GM12878 (cell line): Measurements from ENCODE around the gene RAB44. TPM values are rescaled to one million over a fixed set of nuclear protein-coding genes. Genes with fewer than 3 reads are reported as not detected.

ENCODE experiments used
- FOXM1 ChIP-seq: IDR thresholded peaks from 2 replicates; pipeline ENCODE4 v1.6.1; 2012; ENCODE audit warnings: low read depth, mild to moderate bottlenecking, inconsistent platforms, low read length, moderate library complexity
- NFYA ChIP-seq: IDR thresholded peaks from 2 replicates; pipeline ENCODE4 v1.6.1; 2011; ENCODE audit warnings: low read depth, mild to moderate bottlenecking, low read length, improper control_type of control experiment, borderline replicate concordance
- NR2C1 ChIP-seq: fragments of 450-650 bp; IDR thresholded peaks from 2 replicates; pipeline ENCODE4 v1.6.1; 2017; ENCODE audit warnings: antibody characterized with exemption, mild to moderate bottlenecking, moderate library complexity
- SP1 ChIP-seq: IDR thresholded peaks from one replicate; pipeline ENCODE4 v1.6.1; 2011; ENCODE audit warnings: low read depth, low read length
- SUPT20H ChIP-seq: IDR thresholded peaks from 2 replicates; pipeline ENCODE4 v1.6.1; 2011; ENCODE audit warnings: low read depth, mild to moderate bottlenecking, low read length, moderate library complexity, borderline replicate concordance; ENCODE audit not compliant: control insufficient read depth
- polyA plus RNA-seq, 11 experiments: library from polyadenylated mRNA; depleted of rRNA in 4 of 11; unstranded in 6 of 11; stranded (reverse) in 5 of 11; fragments of >200 nt; fragmentation: Nextera tagmentation in 4 of 11; fragmentation: Illumina TruSeq in 1 of 11; extraction: Ambion mirVana in 4 of 11; extraction: Trizol in 1 of 11; gene quantifications; 1 replicate in 1 of 11; 2 replicates in 10 of 11; pipeline versions ENCODE4 v1.2.1 to v1.2.3, GENCODE V29; 2011 to 2016; ENCODE audit warnings: inconsistent platforms in 2 of 11, missing spikeins in 2 of 11, low read depth in 1 of 11
- total RNA-seq, 4 experiments: library from RNA; depleted of rRNA in 3 of 4; stranded (reverse); fragments of >200 nt in 3 of 4; fragmentation: Illumina TruSeq in 1 of 4; extraction: Trizol in 1 of 4; gene quantifications; 2 replicates each; pipeline versions ENCODE4 v1.2.1 to v1.2.3, GENCODE V29; 2013 to 2021
- TF ChIP-seq, protein P1 (sequence below): IDR thresholded peaks from 2 replicates; pipeline ENCODE4 v1.6.1; 2012; ENCODE audit warnings: low read depth, low read length, improper control_type of control experiment
- TF ChIP-seq, protein P2 (sequence below): fragments of 450-650 bp; formaldehyde crosslinking; IDR thresholded peaks from 2 replicates; pipeline ENCODE4 v1.4.0; 2022; ENCODE audit warnings: mild to moderate bottlenecking, moderate library complexity
- TF ChIP-seq, protein P3 (sequence below): fragments of 450-650 bp; IDR thresholded peaks from 2 replicates; pipeline ENCODE4 v1.6.1; 2018; ENCODE audit warnings: borderline replicate concordance, mild to moderate bottlenecking; ENCODE audit not compliant: partially characterized antibody

The RAB44 gene
- total and polyA plus RNA-seq, 10 of the 15 experiments (the other 5 are each of a cell fraction or from before 2014, with no cell fraction given), result 0.01 to 0.08 (median 0.05) TPM; not detected in 2

DNA sequence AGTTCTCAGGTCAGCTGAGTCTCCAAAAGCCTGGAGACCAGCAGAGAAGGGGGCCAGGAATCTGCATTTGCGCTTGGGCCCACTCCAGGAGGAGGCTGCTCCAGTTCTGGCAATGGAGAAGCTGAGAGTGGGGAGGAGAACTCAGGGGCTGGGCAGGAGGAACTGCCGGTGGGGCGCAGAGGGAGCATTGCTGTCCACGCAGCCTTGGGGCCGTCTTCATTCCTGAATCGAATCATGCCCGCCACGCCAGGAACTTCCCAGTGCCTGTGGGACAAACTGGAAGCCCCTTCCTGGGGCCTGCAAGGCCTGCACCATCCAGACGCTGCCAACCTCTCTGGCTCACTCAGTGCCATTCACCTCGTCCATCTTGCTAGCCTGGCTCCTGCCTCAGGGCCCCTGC lies 16.9 kb downstream of the RAB44 start (continued):
- TF ChIP-seq, protein P1, sequence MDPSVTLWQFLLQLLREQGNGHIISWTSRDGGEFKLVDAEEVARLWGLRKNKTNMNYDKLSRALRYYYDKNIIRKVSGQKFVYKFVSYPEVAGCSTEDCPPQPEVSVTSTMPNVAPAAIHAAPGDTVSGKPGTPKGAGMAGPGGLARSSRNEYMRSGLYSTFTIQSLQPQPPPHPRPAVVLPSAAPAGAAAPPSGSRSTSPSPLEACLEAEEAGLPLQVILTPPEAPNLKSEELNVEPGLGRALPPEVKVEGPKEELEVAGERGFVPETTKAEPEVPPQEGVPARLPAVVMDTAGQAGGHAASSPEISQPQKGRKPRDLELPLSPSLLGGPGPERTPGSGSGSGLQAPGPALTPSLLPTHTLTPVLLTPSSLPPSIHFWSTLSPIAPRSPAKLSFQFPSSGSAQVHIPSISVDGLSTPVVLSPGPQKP, result no peak
- TF ChIP-seq SP1 (no peak), NR2C1 (no peak), SUPT20H (no peak), NFYA (no peak), FOXM1 (no peak)
- TF ChIP-seq, protein P2, sequence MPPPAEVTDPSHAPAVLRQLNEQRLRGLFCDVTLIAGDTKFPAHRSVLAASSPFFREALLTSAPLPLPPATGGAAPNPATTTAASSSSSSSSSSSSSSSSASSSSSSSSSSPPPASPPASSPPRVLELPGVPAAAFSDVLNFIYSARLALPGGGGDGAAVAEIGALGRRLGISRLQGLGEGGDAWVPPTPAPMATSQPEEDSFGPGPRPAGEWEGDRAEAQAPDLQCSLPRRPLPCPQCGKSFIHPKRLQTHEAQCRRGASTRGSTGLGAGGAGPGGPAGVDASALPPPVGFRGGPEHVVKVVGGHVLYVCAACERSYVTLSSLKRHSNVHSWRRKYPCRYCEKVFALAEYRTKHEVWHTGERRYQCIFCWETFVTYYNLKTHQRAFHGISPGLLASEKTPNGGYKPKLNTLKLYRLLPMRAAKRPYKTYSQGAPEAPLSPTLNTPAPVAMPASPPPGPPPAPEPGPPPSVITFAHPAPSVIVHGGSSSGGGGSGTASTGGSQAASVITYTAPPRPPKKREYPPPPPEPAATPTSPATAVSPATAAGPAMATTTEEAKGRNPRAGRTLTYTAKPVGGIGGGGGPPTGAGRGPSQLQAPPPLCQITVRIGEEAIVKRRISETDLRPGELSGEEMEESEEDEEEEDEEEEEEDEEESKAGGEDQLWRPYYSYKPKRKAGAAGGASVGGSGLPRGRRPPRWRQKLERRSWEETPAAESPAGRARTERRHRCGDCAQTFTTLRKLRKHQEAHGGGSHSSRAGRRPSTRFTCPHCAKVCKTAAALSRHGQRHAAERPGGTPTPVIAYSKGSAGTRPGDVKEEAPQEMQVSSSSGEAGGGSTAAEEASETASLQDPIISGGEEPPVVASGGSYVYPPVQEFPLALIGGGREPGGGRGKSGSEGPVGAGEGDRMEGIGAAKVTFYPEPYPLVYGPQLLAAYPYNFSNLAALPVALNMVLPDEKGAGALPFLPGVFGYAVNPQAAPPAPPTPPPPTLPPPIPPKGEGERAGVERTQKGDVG, result no peak
- TF ChIP-seq, protein P3, sequence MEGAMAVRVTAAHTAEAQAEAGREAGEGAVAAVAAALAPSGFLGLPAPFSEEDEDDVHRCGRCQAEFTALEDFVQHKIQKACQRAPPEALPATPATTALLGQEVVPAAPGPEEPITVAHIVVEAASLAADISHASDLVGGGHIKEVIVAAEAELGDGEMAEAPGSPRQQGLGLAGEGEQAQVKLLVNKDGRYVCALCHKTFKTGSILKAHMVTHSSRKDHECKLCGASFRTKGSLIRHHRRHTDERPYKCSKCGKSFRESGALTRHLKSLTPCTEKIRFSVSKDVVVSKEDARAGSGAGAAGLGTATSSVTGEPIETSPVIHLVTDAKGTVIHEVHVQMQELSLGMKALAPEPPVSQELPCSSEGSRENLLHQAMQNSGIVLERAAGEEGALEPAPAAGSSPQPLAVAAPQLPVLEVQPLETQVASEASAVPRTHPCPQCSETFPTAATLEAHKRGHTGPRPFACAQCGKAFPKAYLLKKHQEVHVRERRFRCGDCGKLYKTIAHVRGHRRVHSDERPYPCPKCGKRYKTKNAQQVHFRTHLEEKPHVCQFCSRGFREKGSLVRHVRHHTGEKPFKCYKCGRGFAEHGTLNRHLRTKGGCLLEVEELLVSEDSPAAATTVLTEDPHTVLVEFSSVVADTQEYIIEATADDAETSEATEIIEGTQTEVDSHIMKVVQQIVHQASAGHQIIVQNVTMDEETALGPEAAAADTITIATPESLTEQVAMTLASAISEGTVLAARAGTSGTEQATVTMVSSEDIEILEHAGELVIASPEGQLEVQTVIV, result no peak
- TF ChIP-seq, all 136 proteins: peak for 0
